Prostate gland (tissue), 2 donors: Measurements from ENCODE around the gene EPHB2.

Source experiments
- POLR2A ChIP-seq: fragments of 450-650 bp; IDR thresholded peaks from one replicate; pipeline ENCODE4 v1.6.1; 2016; ENCODE audit warnings: antibody characterized with exemption, mild to moderate bottlenecking
- TF ChIP-seq, protein P1 (sequence below), 4 experiments: fragments of 200-600 bp in 2 of 4; fragments of 450-650 bp in 2 of 4; sonication (generic) in 2 of 4; IDR thresholded peaks; 1 replicate in 3 of 4; 2 replicates in 1 of 4; pipeline ENCODE4 v1.5.1; 2016 to 2019; ENCODE audit warnings: antibody characterized with exemption in 4 of 4, mild to moderate bottlenecking in 2 of 4, moderate library complexity in 2 of 4

DNA sequence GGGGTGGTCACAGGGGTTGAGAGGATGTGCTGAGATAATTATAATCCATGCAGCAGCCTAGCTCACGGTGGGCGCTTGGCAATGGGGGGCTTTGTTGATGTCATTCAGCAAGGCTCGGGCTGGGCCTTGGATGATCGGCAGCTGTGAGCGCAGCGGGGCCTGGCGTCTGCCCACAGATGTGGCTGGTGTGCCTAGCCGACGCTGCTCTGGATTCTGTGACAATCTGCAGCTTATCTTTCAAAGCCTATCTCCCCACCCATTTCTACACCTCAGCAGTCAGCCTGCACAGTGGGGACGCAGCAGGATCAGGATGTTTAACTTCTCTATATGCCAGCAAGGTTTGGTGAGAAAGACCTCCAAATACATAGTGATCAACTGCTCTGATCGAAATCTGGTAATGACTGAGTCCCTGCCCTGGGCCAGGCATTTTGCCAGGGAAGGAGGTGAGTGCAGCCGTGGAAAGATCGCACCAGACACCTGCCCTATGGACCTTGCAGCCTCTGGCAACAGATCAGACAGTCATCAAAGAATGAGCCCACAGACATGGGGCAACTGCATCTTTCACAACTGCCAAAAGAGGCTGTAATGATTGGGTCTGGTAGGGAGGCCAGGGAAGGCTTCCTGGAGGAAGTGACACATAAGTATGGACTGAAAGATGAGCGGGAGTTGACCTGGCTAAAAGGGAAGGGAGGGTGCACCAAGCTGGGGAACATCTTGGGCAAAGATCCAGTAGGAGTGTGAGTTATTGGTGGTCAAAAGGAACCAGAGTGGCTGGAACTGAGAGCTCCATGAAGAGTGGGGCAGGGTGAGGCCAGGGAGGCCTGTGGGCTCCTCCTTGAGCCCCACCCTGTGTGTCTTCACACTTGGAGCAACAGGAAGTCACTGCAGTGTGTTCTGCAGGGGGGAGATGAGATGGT, 35.3 kb downstream of the EPHB2 start:
- TF ChIP-seq, protein P1, sequence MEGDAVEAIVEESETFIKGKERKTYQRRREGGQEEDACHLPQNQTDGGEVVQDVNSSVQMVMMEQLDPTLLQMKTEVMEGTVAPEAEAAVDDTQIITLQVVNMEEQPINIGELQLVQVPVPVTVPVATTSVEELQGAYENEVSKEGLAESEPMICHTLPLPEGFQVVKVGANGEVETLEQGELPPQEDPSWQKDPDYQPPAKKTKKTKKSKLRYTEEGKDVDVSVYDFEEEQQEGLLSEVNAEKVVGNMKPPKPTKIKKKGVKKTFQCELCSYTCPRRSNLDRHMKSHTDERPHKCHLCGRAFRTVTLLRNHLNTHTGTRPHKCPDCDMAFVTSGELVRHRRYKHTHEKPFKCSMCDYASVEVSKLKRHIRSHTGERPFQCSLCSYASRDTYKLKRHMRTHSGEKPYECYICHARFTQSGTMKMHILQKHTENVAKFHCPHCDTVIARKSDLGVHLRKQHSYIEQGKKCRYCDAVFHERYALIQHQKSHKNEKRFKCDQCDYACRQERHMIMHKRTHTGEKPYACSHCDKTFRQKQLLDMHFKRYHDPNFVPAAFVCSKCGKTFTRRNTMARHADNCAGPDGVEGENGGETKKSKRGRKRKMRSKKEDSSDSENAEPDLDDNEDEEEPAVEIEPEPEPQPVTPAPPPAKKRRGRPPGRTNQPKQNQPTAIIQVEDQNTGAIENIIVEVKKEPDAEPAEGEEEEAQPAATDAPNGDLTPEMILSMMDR (IDR thresholded peaks at IDR 0.05), result no peak
- TF ChIP-seq POLR2A, result no peak
